ENCODE measurements around the gene LMF2. TPM values are rescaled to one million over a fixed set of nuclear protein-coding genes. Genes with fewer than 3 reads are reported as not detected.

Gene LMF2
- total and polyA plus RNA-seq, 2 of the 8 experiments (the other 6 are each of a cell fraction or from before 2014, with no cell fraction given): 34.3 to 62.9 TPM

GRCh38 chr22:50486561-50487289, 20.8 kb downstream of the LMF2 start, which contains the start of gene MIOX:
Gene MIOX, plus strand, starts transcription at chr22:50486859. Its CDS starts 39 bp downstream, at chr22:50486898.
- H3K79me1 ChIP-seq (ENCODE audit: low read depth, low read length): no peaks in the 10 kb centered on the region
- H2AFZ ChIP-seq (ENCODE audit: low read length): no peak within 1 kb of the TSS
- H4K8ac ChIP-seq (ENCODE audit: extremely low read depth, insufficient read depth, low read length): peak within 1 kb of the TSS; percentile 92
- no peak within 1 kb of the TSS for H3K4me3 ChIP-seq (ENCODE audit: extremely low read depth in 1 of 4, insufficient read depth in 2 of 4, low read depth in 3 of 4, low read length in 4 of 4)
- H3K56ac ChIP-seq (replicated peaks; ENCODE audit: insufficient read length, low read depth, low read length): no peak within 1 kb of the TSS
- H2BK12ac ChIP-seq (ENCODE audit: low read depth, low read length): no peak within 1 kb of the TSS
- no peaks in the 10 kb centered on the region for H3K79me2 ChIP-seq (ENCODE audit: control insufficient read depth in 1 of 2, insufficient read depth in 2 of 2, low read length in 2 of 2)
- ChIA-PET POLR2A (ENCODE audit: partially characterized antibody) (interaction anchor here (0.9 to 4.8 kb wide), 6 partner anchors 10 to 39 kb away, joined by 3 to 21 read pairs (median 12); partner anchors contain the start of gene SCO2), CTCF (ENCODE audit: partially characterized antibody) (interaction anchor here (0.7 to 5.6 kb wide), 5 partner anchors 10 to 134 kb away, joined by 3 to 54 read pairs (median 3); no protein-coding TSS in a partner anchor)
- H2BK5ac ChIP-seq (ENCODE audit: low read depth, low read length): no peak within 1 kb of the TSS
- no peak within 1 kb of the TSS for H2AK5ac ChIP-seq (ENCODE audit: low read depth, low read length)
- no peak within 1 kb of the TSS for H3K4me2 ChIP-seq (ENCODE audit: insufficient read depth in 1 of 2, low read depth in 2 of 2, low read length in 2 of 2)
- no peak within 1 kb of the TSS for H2BK15ac ChIP-seq (ENCODE audit: low read length)
- DNase-seq (ENCODE audit: low read depth in 1 of 2, low spot score in 2 of 2) (no peak), FAIRE-seq (no peak)
- H2BK120ac ChIP-seq (replicated peaks; ENCODE audit: low read depth, low read length): no peak within 1 kb of the TSS
- no peak within 1 kb of the TSS for H2BK20ac ChIP-seq (ENCODE audit: low read length)
- peaks cover 0 to 2% (median 0%) of the 10 kb centered on the region in 4 experiments; a peak in 1 of 7 replicates for H3K27me3 ChIP-seq (replicated peaks in 1 of 4; ENCODE audit: control insufficient read depth in 3 of 4, extremely low read depth in 1 of 4, insufficient read depth in 3 of 4, low read length in 3 of 4)
- no peak within 1 kb of the TSS for H4K5ac ChIP-seq (ENCODE audit: insufficient read length, low read depth, low read length)
- WGBS, 2 experiments (ENCODE audit: extremely low coverage in 1 of 2, insufficient coverage in 1 of 2, insufficient read length in 1 of 2, insufficient replicate concordance in 2 of 2, low coverage in 1 of 2, low lambda C conversion rate in 2 of 2, missing lambda C conversion rate in 1 of 2): 83% methylated on average over 23 of the region's 23 CpGs; no CpG with 5 or more reads in 1 of the 2 experiments
- no peak within 1 kb of the TSS for H3K27ac ChIP-seq (ENCODE audit: low read depth, low read length)
- no peak within 1 kb of the TSS for H3K14ac ChIP-seq (ENCODE audit: insufficient read length)
- no peak within 1 kb of the TSS for H4K91ac ChIP-seq (replicated peaks; ENCODE audit: insufficient read length, low read length)
- H3K9me3 ChIP-seq (ENCODE audit: insufficient read depth in 2 of 2, low read depth in 1 of 2, low read length in 1 of 2): no peaks in the 10 kb centered on the region
- no peak within 1 kb of the TSS for H3K9ac ChIP-seq (replicated peaks in 1 of 4; ENCODE audit: extremely low read depth in 1 of 4, low read depth in 3 of 4, low read length in 3 of 4)
- peaks cover 0 to 3% of the 10 kb centered on the region in 2 experiments for H4K20me1 ChIP-seq (replicated peaks in 1 of 2; ENCODE audit: control insufficient read depth in 1 of 2, insufficient read depth in 2 of 2, low read length in 2 of 2)
- H3K4ac ChIP-seq (replicated peaks; ENCODE audit: insufficient read length, low read depth, low read length): no peak within 1 kb of the TSS
- no peak within 1 kb of the TSS for H3K18ac ChIP-seq (ENCODE audit: extremely low read depth, low read length)
- H3K23ac ChIP-seq (ENCODE audit: insufficient read length): no peak within 1 kb of the TSS
- H3K4me1 ChIP-seq (replicated peaks in 1 of 4; ENCODE audit: control insufficient read depth in 3 of 4, insufficient read depth in 4 of 4, low read length in 3 of 4): peaks cover 0 to 5% (median 0%) of the 10 kb centered on the region in 4 experiments; a peak in 3 of 7 replicates
- 0 out of 8 replicates have a peak, but pooled peaks cover 0 to 2% (median 0%) of the 10 kb centered on the region in 4 experiments for H3K36me3 ChIP-seq (ENCODE audit: control insufficient read depth in 2 of 4, insufficient read depth in 4 of 4, low read length in 3 of 4)
- no peaks in the 10 kb centered on the region; the same call in 1 of the 2 replicates for H3K23me2 ChIP-seq (ENCODE audit: low read depth, low read length)
- no peak for TF ChIP-seq RXRA (IDR thresholded peaks at IDR 0.05; ENCODE audit: insufficient read depth, low read depth, low read length)
- TF ChIP-seq RFX5 (IDR thresholded peaks at IDR 0.05; ENCODE audit: borderline replicate concordance, low read depth, low read length): no peak
- no peak for TF ChIP-seq ATF3 (IDR thresholded peaks at IDR 0.05; ENCODE audit: insufficient read depth, low read depth, low read length)
- TF ChIP-seq KDM1A (IDR thresholded peaks at IDR 0.05; ENCODE audit: borderline replicate concordance, low read length): no peak
- TF ChIP-seq POLR2A (IDR thresholded peaks at IDR 0.05; ENCODE audit: control extremely low read depth in 1 of 2, low read depth in 2 of 2, low read length in 2 of 2): no peak
- no peak for TF ChIP-seq CEBPB (IDR thresholded peaks at IDR 0.05; ENCODE audit: low read depth, low read length)
- no peak for TF ChIP-seq CREB1 (IDR thresholded peaks at IDR 0.05)
- TF ChIP-seq RAD21 (IDR thresholded peaks at IDR 0.05 in 1 of 2, conservative IDR thresholded peaks at IDR 0.05 in 1 of 2; ENCODE audit: low read depth in 2 of 2, low read length in 2 of 2): no peak
- no peak for TF ChIP-seq KDM5A (IDR thresholded peaks at IDR 0.05; ENCODE audit: low read length)
- TF ChIP-seq HDAC2 (IDR thresholded peaks at IDR 0.05; ENCODE audit: borderline replicate concordance in 1 of 2, low read depth in 2 of 2, low read length in 2 of 2): no peak
- TF ChIP-seq TEAD4 (IDR thresholded peaks at IDR 0.05; ENCODE audit: low read depth, low read length): no peak

All from H1 (cell line).